K562 (cell line): Measurements from ENCODE around the gene OPA1. TPM values are rescaled to one million over a fixed set of nuclear protein-coding genes. Genes with fewer than 3 reads are reported as not detected.
A peak's percentile ranks its signal among the peaks of the same experiment; 100 is the strongest.

Experiments
- ATAC-seq: fragments of 200-7000 bp; cut with Tn5 transposase; 3 replicates; pipeline ENCODE4 v1.9.1; 2020; ENCODE audit warnings: moderate library complexity
- BruUV-seq: library from RNA; stranded (reverse); fragments of 400-500 nt; replicated peaks from 2 replicates; lab custom pipeline; 2021; lab: Mats Ljungman, UMichigan
- CTCF ChIA-PET: fragments of 300-600 bp; formaldehyde crosslinking; extraction: SDS; loops from one replicate; lab custom pipeline; 2021; ENCODE audit warnings: low intra/inter-chr PET ratio; lab: Yijun Ruan, JAX
- POLR2A ChIA-PET: fragments of 300-600, 350-650 bp; sonication (Branson Sonifier 250); formaldehyde crosslinking; extraction: SDS; loops from one replicate; lab custom pipeline; 2021; ENCODE audit warnings: antibody characterized with exemption, inconsistent platforms; lab: Yijun Ruan, JAX
- DNase-seq, 4 experiments: peaks; one replicate each; pipeline versions ENCODE4 v3.0.0 to v3.0.0-alpha.2; 2011 to 2018; ENCODE audit warnings: low spot score in 3 of 4, mixed read lengths in 3 of 4; ENCODE audit errors: extremely low read depth in 1 of 4
- FAIRE-seq: peaks from 2 replicates; lab custom pipeline; 2011; peaks lifted over from hg19 to GRCh38; lab: Jason Lieb, UNC
- H2AFZ ChIP-seq: 2 replicates; pipeline ENCODE4 v1.6.0; 2011; ENCODE audit warnings: low read depth, low read length, control low read depth, inconsistent platforms
- H3K27ac ChIP-seq: fragments of 200-600 bp; 3 replicates; pipeline ENCODE4 v1.8.0; 2011; ENCODE audit warnings: low read depth, mild to moderate bottlenecking, control low read depth, inconsistent platforms, low read length, moderate library complexity, mixed read lengths; ENCODE audit errors: extremely low read depth
- H3K27me3 ChIP-seq, 2 experiments: fragments of 300-600 bp in 1 of 2; 2 replicates in 1 of 2; 3 replicates in 1 of 2; pipeline versions ENCODE4 v1.6.0 to v1.8.0; 2011; ENCODE audit warnings: inconsistent platforms in 2 of 2, low read length in 2 of 2, mild to moderate bottlenecking in 1 of 2, mixed read lengths in 1 of 2, moderate library complexity in 1 of 2; ENCODE audit not compliant: control insufficient read depth in 2 of 2, insufficient read depth in 2 of 2
- H3K36me3 ChIP-seq: fragments of 300-600 bp; 3 replicates; pipeline ENCODE4 v1.8.0; 2011; ENCODE audit warnings: mild to moderate bottlenecking, low read length, inconsistent platforms; ENCODE audit not compliant: control insufficient read depth, insufficient read depth
- H3K4me1 ChIP-seq, 2 experiments: fragments of 200-600 bp in 1 of 2; replicated peaks in 1 of 2; 2 replicates in 1 of 2; 3 replicates in 1 of 2; pipeline versions ENCODE4 v1.5.1 to v1.8.0; 2011; ENCODE audit warnings: inconsistent platforms in 2 of 2, low read length in 2 of 2, mild to moderate bottlenecking in 1 of 2, mixed read lengths in 1 of 2, moderate library complexity in 1 of 2; ENCODE audit not compliant: control insufficient read depth in 2 of 2, insufficient read depth in 2 of 2
- H3K4me2 ChIP-seq: 2 replicates; pipeline ENCODE4 v1.6.1; 2011; ENCODE audit warnings: low read length, control low read depth, inconsistent platforms, mixed read lengths; ENCODE audit not compliant: insufficient read depth
- H3K4me3 ChIP-seq: fragments of 200-600 bp; sonication (generic), shearing (Covaris generic); 2 replicates; pipeline ENCODE4 v1.5.1; 2016; ENCODE audit warnings: control low read depth, inconsistent platforms
- H3K79me2 ChIP-seq: fragments of 200-600 bp; 3 replicates; pipeline ENCODE4 v1.8.0; 2011; ENCODE audit warnings: low read length, inconsistent platforms; ENCODE audit not compliant: control insufficient read depth, insufficient read depth
- H3K9ac ChIP-seq, 2 experiments: 2 replicates each; pipeline versions ENCODE4 v1.6.0 to v1.6.1; 2011; ENCODE audit warnings: low read depth in 2 of 2, low read length in 2 of 2, control low read depth in 1 of 2, inconsistent platforms in 1 of 2, mild to moderate bottlenecking in 1 of 2, mixed read lengths in 1 of 2; ENCODE audit not compliant: insufficient read depth in 1 of 2
- H3K9me1 ChIP-seq: one replicate; pipeline ENCODE4 v1.6.0; 2011; ENCODE audit warnings: inconsistent platforms, mild to moderate bottlenecking, low read length, moderate library complexity; ENCODE audit not compliant: control insufficient read depth, insufficient read depth
- H3K9me3 ChIP-seq: replicated peaks from 2 replicates; pipeline ENCODE4 v1.5.1; 2011; ENCODE audit warnings: low read depth, low read length, inconsistent platforms; ENCODE audit not compliant: control insufficient read depth, insufficient read depth
- H4K20me1 ChIP-seq: replicated peaks from 2 replicates; pipeline ENCODE4 v1.6.1; 2011; ENCODE audit warnings: low read length, inconsistent platforms, mixed read lengths; ENCODE audit not compliant: control insufficient read depth, insufficient read depth
- ATF7 ChIP-seq: fragments of 450-650 bp; IDR thresholded peaks from 2 replicates; pipeline ENCODE4 v1.7.1; 2014; ENCODE audit warnings: mild to moderate bottlenecking, moderate library complexity
- BRF1 ChIP-seq: IDR thresholded peaks from 3 replicates; pipeline ENCODE4 v1.6.1; 2011; ENCODE audit warnings: borderline replicate concordance, mild to moderate bottlenecking; ENCODE audit not compliant: insufficient read length; ENCODE audit errors: extremely low read depth
- C11orf30 ChIP-seq: fragments of 450-650 bp; IDR thresholded peaks from 2 replicates; pipeline ENCODE4 v1.6.1; 2016; ENCODE audit warnings: low read depth, mild to moderate bottlenecking
- E2F6 ChIP-seq, 2 experiments: IDR thresholded peaks; 2 replicates each; pipeline ENCODE4 v1.6.1; 2011; ENCODE audit warnings: borderline replicate concordance in 1 of 2, control low read depth in 1 of 2, low read depth in 1 of 2, low read length in 1 of 2, mild to moderate bottlenecking in 1 of 2, mixed read lengths in 1 of 2, moderate library complexity in 1 of 2; ENCODE audit not compliant: insufficient read depth in 1 of 2, insufficient read length in 1 of 2, poor library complexity in 1 of 2, severe bottlenecking in 1 of 2; ENCODE audit errors: extremely low read depth in 1 of 2
- FIP1L1 ChIP-seq: fragments of 200-400 bp; formaldehyde crosslinking; IDR thresholded peaks from 2 replicates; pipeline ENCODE4 v1.6.1; 2018; ENCODE audit warnings: mild to moderate bottlenecking, low read depth, low read length; ENCODE audit not compliant: poor library complexity, severe bottlenecking
- MAFG ChIP-seq: fragments of 450-650 bp; conservative IDR thresholded peaks from 2 replicates; pipeline ENCODE4 v1.6.1; 2016; ENCODE audit warnings: missing genetic modification characterization, missing compliant biosample characterization
- MTA3 ChIP-seq: fragments of 450-650 bp; formaldehyde crosslinking; IDR thresholded peaks from 2 replicates; pipeline ENCODE4 v1.6.1; 2017; ENCODE audit warnings: mild to moderate bottlenecking, borderline replicate concordance
- THRA ChIP-seq: fragments of 450-650 bp; IDR thresholded peaks from 2 replicates; pipeline ENCODE4 v1.6.1; 2017; ENCODE audit warnings: mild to moderate bottlenecking, moderate library complexity
- ZC3H8 ChIP-seq: fragments of 450-650 bp; IDR thresholded peaks from 2 replicates; pipeline ENCODE4 v1.6.1; 2017
- ZNF316 ChIP-seq: fragments of 450-650 bp; IDR thresholded peaks from 2 replicates; pipeline ENCODE4 v1.6.1; 2016
- WGBS: fragments of 100-300 bp; shearing (Covaris generic); methylation state at CpG from one replicate; pipeline ENCODE4 v1.1.6; 2016; ENCODE audit warnings: low coverage, mixed read lengths; ENCODE audit not compliant: insufficient coverage; ENCODE audit errors: missing lambda C conversion rate; 5-methylcytosine and 5-hydroxymethylcytosine counted together
- in situ Hi-C: fragments of 300-500 bp; cut with MboI; formaldehyde crosslinking; loops from 4 replicates; pipeline ENCODE4 v1.15.0; 2018; ENCODE audit warnings: inconsistent platforms, mixed read lengths
- intact Hi-C: fragments of 100-400 bp; cut with micrococcal nuclease; formaldehyde crosslinking; loops from 2 replicates; pipeline ENCODE4 v1.14.2; 2022
- polyA plus RNA-seq, 8 experiments: library from polyadenylated mRNA; depleted of rRNA in 4 of 8; stranded (reverse) in 5 of 8; unstranded in 3 of 8; fragments of >200 nt; fragmentation: Nextera tagmentation in 2 of 8; fragmentation: Illumina TruSeq in 1 of 8; extraction: Ambion mirVana in 2 of 8; extraction: Trizol in 1 of 8; gene quantifications; 2 replicates each; pipeline versions ENCODE4 v1.2.1 to v1.2.3, GENCODE V29; 2011 to 2014; ENCODE audit warnings: inconsistent platforms in 1 of 8, missing spikeins in 1 of 8
- total RNA-seq, 7 experiments: library from RNA; depleted of rRNA in 6 of 7; stranded (reverse); fragments of >200 nt in 6 of 7; fragmentation: Illumina TruSeq in 2 of 7; extraction: Trizol in 2 of 7; gene quantifications; 2 replicates each; pipeline versions ENCODE4 v1.2.1 to v1.2.3, GENCODE V29; 2011 to 2021; ENCODE audit warnings: low replicate concordance in 1 of 7
- TF ChIP-seq, protein P1 (sequence below), 2 experiments: fragments of 250-450 bp in 1 of 2; fragments of 450-650 bp in 1 of 2; sonication (Bioruptor Pico) in 1 of 2; IDR thresholded peaks; 2 replicates each; pipeline versions ENCODE4 v1.6.1 to v1.8.0; 2016 to 2021; ENCODE audit warnings: mild to moderate bottlenecking in 2 of 2, moderate library complexity in 2 of 2, missing compliant biosample characterization in 1 of 2, missing genetic modification characterization in 1 of 2

Gene OPA1
- total and polyA plus RNA-seq, 9 of the 15 experiments (the other 6 are each of a cell fraction or from before 2014, with no cell fraction given) = 19.7 to 127 (median 94.7) TPM

GRCh38 chr3:193569119-193569518 lies 23.9 kb upstream of the OPA1 start:
- Histone ChIP-seq H3K36me3 (no peaks in the 10 kb centered on the region), H3K9me1 (no peaks in the 10 kb centered on the region), H3K4me3 (no peak overlapping the region), H4K20me1 (no peaks in the 10 kb centered on the region), H3K4me2 (no peak overlapping the region), H3K9me3 (no peaks in the 10 kb centered on the region), H2AFZ (no peak overlapping the region), H3K27ac (no peak overlapping the region), H3K79me2 (no peaks in the 10 kb centered on the region), H3K27me3 (peaks cover 0 to 4% of the 10 kb centered on the region in 2 experiments; a peak in 2 of 5 replicates), H3K4me1 (no peaks in the 10 kb centered on the region), H3K9ac (no peak overlapping the region)
- DNase-seq (no peak), ATAC-seq (no peak), FAIRE-seq (no peak)
- BruUV-seq = no TSS peak
- intact Hi-C loops = no loop called here
- WGBS = 2% methylated on average over 2 of the region's 2 CpGs
- ChIA-PET POLR2A (interaction anchor here (0.6 to 1.7 kb wide), 2 partner anchors 452 to 745 kb away, joined by 4 read pairs; no protein-coding TSS in a partner anchor), CTCF (no interaction called here)
- TF ChIP-seq MAFG = 0 out of 2 replicates have a peak, but pooled peaks have one; percentile 18
- TF ChIP-seq ZC3H8 = no peak
- TF ChIP-seq MTA3 = no peak
- peak; percentile 70 for TF ChIP-seq ZNF316
- TF ChIP-seq E2F6 (IDR thresholded peaks at IDR 0.05; ENCODE audit: borderline replicate concordance in 1 of 2, extremely low read depth in 1 of 2, insufficient read depth in 1 of 2, insufficient read length in 1 of 2, low read depth in 1 of 2, low read length in 1 of 2, poor library complexity in 1 of 2, severe bottlenecking in 1 of 2) = no peak
- no peak for TF ChIP-seq FIP1L1
- TF ChIP-seq C11orf30 = peak; percentile 44; the same call in 1 of the 2 replicates
- TF ChIP-seq THRA = no peak
- TF ChIP-seq BRF1 = no peak
- TF ChIP-seq ATF7 = no peak
- TF ChIP-seq, protein P1, sequence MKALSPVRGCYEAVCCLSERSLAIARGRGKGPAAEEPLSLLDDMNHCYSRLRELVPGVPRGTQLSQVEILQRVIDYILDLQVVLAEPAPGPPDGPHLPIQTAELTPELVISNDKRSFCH (CRISPR knock-in tag; IDR thresholded peaks at IDR 0.05) = no peak
- TF ChIP-seq, protein P1 (tag; IDR thresholded peaks at IDR 0.05) = no peak
- in situ Hi-C loops = loop anchor here (10.0 to 25.0 kb wide), 2 partner anchors 754 to 1007 kb away; no protein-coding TSS in a partner anchor
